Keratinocyte (primary cell): ENCODE results near the gene RSPH1.

Source experiments
- CTCF ChIP-seq, 3 experiments: IDR thresholded peaks in 1 of 3; conservative IDR thresholded peaks in 1 of 3; optimal IDR thresholded peaks in 1 of 3; 2 replicates in 2 of 3; 3 replicates in 1 of 3; pipeline versions ENCODE3 to v1.5.1; 2011; ENCODE audit warnings: low read length in 3 of 3, mild to moderate bottlenecking in 3 of 3, moderate library complexity in 2 of 3, control low read depth in 1 of 3, inconsistent platforms in 1 of 3; ENCODE audit not compliant: insufficient read depth in 2 of 3; ENCODE audit errors: extremely low read depth in 1 of 3
- EZH2 ChIP-seq: IDR thresholded peaks from one replicate; pipeline ENCODE4 v1.6.1; 2012; ENCODE audit warnings: inconsistent platforms, mild to moderate bottlenecking, low read length, moderate library complexity

GRCh38 chr21:42443876-42444744, 51.9 kb downstream of the RSPH1 start:
- no peak for TF ChIP-seq CTCF (optimal IDR thresholded peaks at IDR 0.05 in 1 of 3, IDR thresholded peaks at IDR 0.05 in 1 of 3, conservative IDR thresholded peaks at IDR 0.05 in 1 of 3; ENCODE audit: extremely low read depth in 1 of 3, insufficient read depth in 2 of 3, low read length in 3 of 3)
- no peak for TF ChIP-seq EZH2
